Esophagus muscularis mucosa (tissue), 3 donors: ENCODE data around the gene EFCAB11.

ENCODE experiments used
- CTCF ChIP-seq, 3 experiments: fragments of 200-600 bp in 2 of 3; fragments of 450-650 bp in 1 of 3; sonication (generic) in 2 of 3; IDR thresholded peaks; one replicate each; pipeline ENCODE4 v1.5.1; 2017 to 2019; ENCODE audit warnings: antibody characterized with exemption in 3 of 3, mild to moderate bottlenecking in 2 of 3, moderate library complexity in 1 of 3
- POLR2A ChIP-seq: fragments of 450-650 bp; IDR thresholded peaks from one replicate; pipeline ENCODE4 v1.6.1; 2017; ENCODE audit warnings: antibody characterized with exemption, moderate library complexity, mild to moderate bottlenecking, low read depth
- POLR2AphosphoS5 ChIP-seq, 2 donors: sonication (generic); formaldehyde crosslinking; IDR thresholded peaks; one replicate each; pipeline ENCODE4 v1.6.1; 2017; ENCODE audit warnings: antibody characterized with exemption in 2 of 2

- TF ChIP-seq CTCF (IDR thresholded peaks at IDR 0.05) (no peak), POLR2A (no peak), POLR2AphosphoS5 (IDR thresholded peaks at IDR 0.05) (peak in 1 of 2 donors; percentile 16)
Observed at GRCh38 chr14:89911010-89911919, 43.3 kb downstream of the EFCAB11 start.
